Nephron (organoid): ENCODE measurements around the gene RDH8.
A peak's percentile ranks its signal among the peaks of the same experiment; 100 is the strongest.

Experiments used
- H3K27ac Mint-ChIP-seq, 3 experiments: 2 replicates each; pipeline ENCODE4 v1.8.0; 2020; ENCODE audit warnings: mixed read lengths in 3 of 3, mild to moderate bottlenecking in 2 of 3, moderate library complexity in 1 of 3
- H3K27me3 Mint-ChIP-seq: 2 replicates; pipeline ENCODE4 v1.8.0; 2021; ENCODE audit warnings: low read depth, mild to moderate bottlenecking, moderate library complexity, mixed read lengths
- H3K36me3 Mint-ChIP-seq: 2 replicates; pipeline ENCODE4 v1.8.0; 2020; ENCODE audit warnings: low read depth, mixed read lengths
- H3K4me1 Mint-ChIP-seq: 2 replicates; pipeline ENCODE4 v1.8.0; 2020; ENCODE audit warnings: mixed read lengths
- H3K4me3 Mint-ChIP-seq, 3 experiments: 2 replicates each; pipeline ENCODE4 v1.8.0; 2020; ENCODE audit warnings: mild to moderate bottlenecking in 3 of 3, mixed read lengths in 3 of 3, moderate library complexity in 2 of 3
- H3K9me3 Mint-ChIP-seq: 2 replicates; pipeline ENCODE4 v1.8.0; 2020; ENCODE audit warnings: mixed read lengths
- TF ChIP-seq, protein P1 (sequence below), 3 experiments: fragments of 200-600 bp; sonication (generic); IDR thresholded peaks; one replicate each; pipeline ENCODE4 v1.5.0; 2021; ENCODE audit warnings: antibody characterized with exemption in 3 of 3; ENCODE audit not compliant: unreplicated experiment in 3 of 3

The RDH8 gene, protein sequence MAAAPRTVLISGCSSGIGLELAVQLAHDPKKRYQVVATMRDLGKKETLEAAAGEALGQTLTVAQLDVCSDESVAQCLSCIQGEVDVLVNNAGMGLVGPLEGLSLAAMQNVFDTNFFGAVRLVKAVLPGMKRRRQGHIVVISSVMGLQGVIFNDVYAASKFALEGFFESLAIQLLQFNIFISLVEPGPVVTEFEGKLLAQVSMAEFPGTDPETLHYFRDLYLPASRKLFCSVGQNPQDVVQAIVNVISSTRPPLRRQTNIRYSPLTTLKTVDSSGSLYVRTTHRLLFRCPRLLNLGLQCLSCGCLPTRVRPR

DNA sequence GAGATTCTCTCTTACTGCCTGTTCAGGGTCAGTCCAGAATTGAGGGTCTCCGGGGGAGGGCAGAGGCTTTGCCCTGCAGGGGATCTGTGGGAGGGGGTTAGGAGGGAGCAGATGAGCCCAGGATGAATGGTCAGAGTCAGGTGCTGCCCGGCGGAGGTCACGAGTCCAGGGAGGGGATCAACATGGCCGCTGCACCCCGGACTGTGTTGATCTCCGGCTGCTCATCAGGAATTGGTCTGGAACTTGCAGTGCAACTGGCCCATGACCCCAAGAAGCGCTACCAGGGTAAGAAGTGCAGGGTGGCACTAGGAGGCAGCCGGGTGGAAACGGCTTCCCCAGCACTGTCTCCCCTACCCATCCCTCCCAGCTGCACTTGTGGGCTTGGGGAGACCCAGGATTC lies at the start of gene RDH8:
RDH8 (plus strand) TSS at position 168 of the 400 bp plus-strand sequence; CDS start at position 183, 15 bp downstream.
- TF ChIP-seq, protein P1, sequence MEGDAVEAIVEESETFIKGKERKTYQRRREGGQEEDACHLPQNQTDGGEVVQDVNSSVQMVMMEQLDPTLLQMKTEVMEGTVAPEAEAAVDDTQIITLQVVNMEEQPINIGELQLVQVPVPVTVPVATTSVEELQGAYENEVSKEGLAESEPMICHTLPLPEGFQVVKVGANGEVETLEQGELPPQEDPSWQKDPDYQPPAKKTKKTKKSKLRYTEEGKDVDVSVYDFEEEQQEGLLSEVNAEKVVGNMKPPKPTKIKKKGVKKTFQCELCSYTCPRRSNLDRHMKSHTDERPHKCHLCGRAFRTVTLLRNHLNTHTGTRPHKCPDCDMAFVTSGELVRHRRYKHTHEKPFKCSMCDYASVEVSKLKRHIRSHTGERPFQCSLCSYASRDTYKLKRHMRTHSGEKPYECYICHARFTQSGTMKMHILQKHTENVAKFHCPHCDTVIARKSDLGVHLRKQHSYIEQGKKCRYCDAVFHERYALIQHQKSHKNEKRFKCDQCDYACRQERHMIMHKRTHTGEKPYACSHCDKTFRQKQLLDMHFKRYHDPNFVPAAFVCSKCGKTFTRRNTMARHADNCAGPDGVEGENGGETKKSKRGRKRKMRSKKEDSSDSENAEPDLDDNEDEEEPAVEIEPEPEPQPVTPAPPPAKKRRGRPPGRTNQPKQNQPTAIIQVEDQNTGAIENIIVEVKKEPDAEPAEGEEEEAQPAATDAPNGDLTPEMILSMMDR (IDR thresholded peaks at IDR 0.05; ENCODE audit: unreplicated experiment in 3 of 3) = no peak
- H3K27ac Mint-ChIP-seq = no peak within 1 kb of the TSS
- peaks cover 63% of the 10 kb centered on the region for H3K27me3 Mint-ChIP-seq
- peak within 1 kb of the TSS in 1 of 3 experiments; percentile 8 for H3K4me3 Mint-ChIP-seq
- no peaks in the 10 kb centered on the region for H3K36me3 Mint-ChIP-seq
- peaks cover 15% of the 10 kb centered on the region for H3K4me1 Mint-ChIP-seq
- no peaks in the 10 kb centered on the region for H3K9me3 Mint-ChIP-seq

DNA sequence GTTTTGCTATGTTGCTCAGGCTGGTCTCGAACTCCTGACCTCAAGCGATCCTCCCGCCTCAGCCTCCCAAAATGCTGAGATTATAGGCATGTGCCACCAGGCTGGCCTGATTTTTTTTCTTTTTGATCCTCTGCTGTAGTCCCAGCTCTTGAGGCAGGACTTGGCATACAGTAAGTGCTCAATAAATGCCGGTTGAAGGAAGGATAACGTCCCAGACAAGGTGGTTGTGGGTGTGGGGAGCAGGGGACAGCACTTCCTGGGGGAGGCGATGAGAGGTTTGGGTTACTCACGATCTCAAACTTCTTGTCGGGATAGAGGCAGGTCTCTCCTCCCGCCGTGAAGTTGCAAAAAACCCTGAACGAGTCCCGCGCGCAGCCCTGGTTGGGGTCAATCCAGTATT lies 47.3 kb upstream of the RDH8 start:
- TF ChIP-seq, protein P1 (IDR thresholded peaks at IDR 0.05; ENCODE audit: unreplicated experiment in 3 of 3) = no peak
- Mint-ChIP-seq H3K36me3 (no peaks in the 10 kb centered on the region), H3K9me3 (no peaks in the 10 kb centered on the region), H3K4me3 (no peak overlapping the region), H3K27me3 (peaks cover 62% of the 10 kb centered on the region), H3K4me1 (peaks cover 5% of the 10 kb centered on the region), H3K27ac (no peak overlapping the region)

DNA sequence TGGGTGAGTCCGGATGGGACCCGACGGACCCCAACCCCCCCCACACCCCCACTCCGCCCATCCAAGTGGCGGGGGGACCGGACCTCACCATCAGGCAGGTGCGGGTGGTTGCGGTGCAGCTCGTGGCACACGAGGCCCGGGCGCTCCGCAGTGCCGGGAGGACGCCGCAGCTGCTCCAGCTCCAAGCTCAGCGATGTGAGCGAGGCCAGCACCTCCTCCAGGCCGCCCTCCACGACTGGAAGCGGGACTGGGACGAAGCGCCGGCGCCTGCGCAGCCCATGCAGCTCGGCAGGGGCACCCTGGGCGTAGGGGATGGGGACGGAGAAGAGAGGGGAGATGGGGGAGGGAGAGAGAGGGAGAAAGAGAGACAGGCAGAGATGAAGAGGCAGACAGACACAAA lies 46.8 kb upstream of the RDH8 start:
- H3K36me3 Mint-ChIP-seq = no peaks in the 10 kb centered on the region

DNA sequence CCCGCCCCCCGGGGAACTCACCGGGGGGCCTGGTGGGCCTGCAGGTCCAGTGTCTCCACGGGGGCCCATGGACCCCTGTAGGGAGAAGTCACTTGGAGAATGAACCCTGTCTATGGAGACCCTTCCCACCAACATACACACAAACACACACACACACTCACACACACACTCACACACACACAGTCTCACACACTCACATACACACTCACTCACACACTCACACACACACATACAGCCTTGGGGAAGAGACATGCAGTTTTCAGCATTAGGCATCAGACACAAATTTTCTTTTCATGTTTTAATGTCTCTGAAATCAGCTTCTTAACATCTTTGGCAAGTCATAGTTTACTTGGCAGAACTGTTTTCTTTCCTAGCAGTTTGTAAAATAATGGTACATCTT lies 46.0 kb upstream of the RDH8 start:
- Mint-ChIP-seq H3K36me3 (no peaks in the 10 kb centered on the region), H3K27ac (peak overlapping the region in 1 of 3 experiments; percentile 1), H3K27me3 (peaks cover 61% of the 10 kb centered on the region), H3K4me1 (peaks cover 5% of the 10 kb centered on the region), H3K9me3 (no peaks in the 10 kb centered on the region), H3K4me3 (no peak overlapping the region)
- TF ChIP-seq, protein P1 (IDR thresholded peaks at IDR 0.05; ENCODE audit: unreplicated experiment in 3 of 3) = no peak

More for the DNA sequence above, 46.8 kb upstream of the RDH8 start:
- no peaks in the 10 kb centered on the region for H3K9me3 Mint-ChIP-seq
- peaks cover 5% of the 10 kb centered on the region for H3K4me1 Mint-ChIP-seq
- H3K27me3 Mint-ChIP-seq = peaks cover 63% of the 10 kb centered on the region
- H3K27ac Mint-ChIP-seq = no peak overlapping the region
- TF ChIP-seq, protein P1 (IDR thresholded peaks at IDR 0.05; ENCODE audit: unreplicated experiment in 3 of 3) = no peak
- H3K4me3 Mint-ChIP-seq = no peak overlapping the region

DNA sequence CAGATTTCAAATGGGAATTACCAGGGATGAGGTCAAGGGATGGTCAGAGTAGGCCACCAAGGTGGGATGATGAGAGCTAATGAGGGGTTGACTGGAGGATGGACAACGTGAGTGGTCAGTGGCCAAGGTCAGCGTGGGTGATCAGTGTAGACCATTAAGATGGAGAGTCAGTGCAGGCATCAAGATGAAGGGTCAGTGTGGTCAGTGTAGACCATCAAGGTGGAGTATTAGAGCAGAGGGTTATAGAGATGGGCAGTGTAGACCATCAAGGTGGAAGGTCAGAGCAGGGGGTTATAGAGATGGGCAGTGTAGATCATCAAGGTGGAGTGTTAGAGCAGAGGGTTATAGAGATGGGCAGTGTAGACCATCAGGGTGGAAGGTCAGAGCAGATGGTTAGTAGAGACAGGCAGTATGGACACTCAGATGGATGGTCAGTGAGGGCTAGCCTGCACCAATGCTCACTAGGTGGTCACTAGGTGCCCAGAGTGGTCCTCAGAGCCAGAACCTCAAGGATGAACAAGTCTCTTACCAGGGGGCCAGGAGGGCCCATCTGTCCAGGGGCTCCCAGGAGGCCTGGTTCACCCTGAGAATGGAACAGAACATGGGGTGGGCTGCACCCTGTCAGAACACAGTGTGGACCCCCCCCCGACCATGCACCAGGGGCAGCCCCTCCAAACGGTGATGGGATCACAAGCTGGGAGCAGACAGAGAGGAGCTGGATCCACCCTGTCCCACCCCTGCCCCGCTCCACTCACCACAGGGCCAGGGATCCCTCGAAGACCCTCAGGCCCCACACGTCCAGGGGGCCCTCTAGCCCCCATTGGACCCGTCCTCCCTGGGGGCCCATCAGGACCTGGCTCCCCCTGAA lies 44.2 kb upstream of the RDH8 start:
- H3K9me3 Mint-ChIP-seq = no peaks in the 10 kb centered on the region
- no peaks in the 10 kb centered on the region for H3K36me3 Mint-ChIP-seq
- peaks cover 5% of the 10 kb centered on the region for H3K4me1 Mint-ChIP-seq
- TF ChIP-seq, protein P1 (IDR thresholded peaks at IDR 0.05; ENCODE audit: unreplicated experiment in 3 of 3) = no peak
- peaks cover 50% of the 10 kb centered on the region for H3K27me3 Mint-ChIP-seq
- H3K4me3 Mint-ChIP-seq = no peak overlapping the region
- H3K27ac Mint-ChIP-seq = no peak overlapping the region
